Panc1 (cell line): ENCODE data around the gene ADAM33.

ENCODE experiments used
- CTCF ChIP-seq: fragments of 450-650 bp; IDR thresholded peaks from 2 replicates; pipeline ENCODE4 v1.5.1; 2017; ENCODE audit warnings: mild to moderate bottlenecking
- POLR2AphosphoS5 ChIP-seq: IDR thresholded peaks from 2 replicates; pipeline ENCODE4 v1.6.1; 2012; ENCODE audit warnings: mild to moderate bottlenecking, low read depth, low read length, moderate library complexity
- REST ChIP-seq, 2 experiments: IDR thresholded peaks; 2 replicates each; pipeline ENCODE4 v1.6.1; 2011 to 2012; ENCODE audit warnings: low read depth in 2 of 2, control low read depth in 1 of 2, low read length in 1 of 2, mild to moderate bottlenecking in 1 of 2, moderate library complexity in 1 of 2; ENCODE audit not compliant: insufficient read depth in 1 of 2
- TCF7L2 ChIP-seq: IDR thresholded peaks from 2 replicates; pipeline ENCODE4 v1.6.1; 2011; ENCODE audit warnings: mild to moderate bottlenecking, low read depth, low read length, inconsistent platforms

GRCh38 chr20:3678198-3678597 lies 3.6 kb downstream of the ADAM33 start:
- TF ChIP-seq REST (IDR thresholded peaks at IDR 0.05; ENCODE audit: insufficient read depth in 1 of 2, low read depth in 2 of 2, low read length in 1 of 2), result no peak
- TF ChIP-seq TCF7L2, result no peak
- no peak for TF ChIP-seq CTCF
- no peak for TF ChIP-seq POLR2AphosphoS5
